Nephron progenitor cell (in vitro differentiated cells): ENCODE data around the gene CSF1R.

ENCODE experiments used
- DNase-seq: peaks from one replicate; pipeline ENCODE4 v3.0.0; 2021
- H3K27ac Mint-ChIP-seq: 2 replicates; pipeline ENCODE4 v1.8.0; 2021; ENCODE audit warnings: mild to moderate bottlenecking, moderate library complexity, mixed read lengths
- H3K27me3 Mint-ChIP-seq: 2 replicates; pipeline ENCODE4 v1.8.0; 2021; ENCODE audit warnings: mild to moderate bottlenecking, low read depth, mixed read lengths; ENCODE audit not compliant: poor library complexity
- H3K36me3 Mint-ChIP-seq: 2 replicates; pipeline ENCODE4 v1.8.0; 2021; ENCODE audit warnings: low read depth, mixed read lengths
- H3K4me1 Mint-ChIP-seq: 2 replicates; pipeline ENCODE4 v1.8.0; 2021; ENCODE audit warnings: mixed read lengths
- H3K4me3 Mint-ChIP-seq: 2 replicates; pipeline ENCODE4 v1.8.0; 2021; ENCODE audit warnings: mild to moderate bottlenecking, moderate library complexity, mixed read lengths
- H3K9me3 Mint-ChIP-seq: 2 replicates; pipeline ENCODE4 v1.8.0; 2021; ENCODE audit warnings: mild to moderate bottlenecking, moderate library complexity, mixed read lengths
- TF ChIP-seq, protein P1 (sequence below): fragments of 200-600 bp; sonication (generic); IDR thresholded peaks from 2 replicates; pipeline ENCODE4 v1.5.0; 2021; ENCODE audit warnings: antibody characterized with exemption

CSF1R gene

GRCh38 chr5:150006318-150006717 is 80.0 kb downstream of the CSF1R start:
- H3K27me3 Mint-ChIP-seq, result no peaks in the 10 kb centered on the region
- no peak overlapping the region for H3K27ac Mint-ChIP-seq
- H3K36me3 Mint-ChIP-seq, result peaks cover 64% of the 10 kb centered on the region
- no peak overlapping the region for H3K4me3 Mint-ChIP-seq
- H3K9me3 Mint-ChIP-seq, result no peaks in the 10 kb centered on the region
- peaks cover 19% of the 10 kb centered on the region for H3K4me1 Mint-ChIP-seq
- TF ChIP-seq, protein P1, sequence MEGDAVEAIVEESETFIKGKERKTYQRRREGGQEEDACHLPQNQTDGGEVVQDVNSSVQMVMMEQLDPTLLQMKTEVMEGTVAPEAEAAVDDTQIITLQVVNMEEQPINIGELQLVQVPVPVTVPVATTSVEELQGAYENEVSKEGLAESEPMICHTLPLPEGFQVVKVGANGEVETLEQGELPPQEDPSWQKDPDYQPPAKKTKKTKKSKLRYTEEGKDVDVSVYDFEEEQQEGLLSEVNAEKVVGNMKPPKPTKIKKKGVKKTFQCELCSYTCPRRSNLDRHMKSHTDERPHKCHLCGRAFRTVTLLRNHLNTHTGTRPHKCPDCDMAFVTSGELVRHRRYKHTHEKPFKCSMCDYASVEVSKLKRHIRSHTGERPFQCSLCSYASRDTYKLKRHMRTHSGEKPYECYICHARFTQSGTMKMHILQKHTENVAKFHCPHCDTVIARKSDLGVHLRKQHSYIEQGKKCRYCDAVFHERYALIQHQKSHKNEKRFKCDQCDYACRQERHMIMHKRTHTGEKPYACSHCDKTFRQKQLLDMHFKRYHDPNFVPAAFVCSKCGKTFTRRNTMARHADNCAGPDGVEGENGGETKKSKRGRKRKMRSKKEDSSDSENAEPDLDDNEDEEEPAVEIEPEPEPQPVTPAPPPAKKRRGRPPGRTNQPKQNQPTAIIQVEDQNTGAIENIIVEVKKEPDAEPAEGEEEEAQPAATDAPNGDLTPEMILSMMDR, result no peak
- DNase-seq, result no peak
